ENCODE data around the gene LPAR5.

DNA sequence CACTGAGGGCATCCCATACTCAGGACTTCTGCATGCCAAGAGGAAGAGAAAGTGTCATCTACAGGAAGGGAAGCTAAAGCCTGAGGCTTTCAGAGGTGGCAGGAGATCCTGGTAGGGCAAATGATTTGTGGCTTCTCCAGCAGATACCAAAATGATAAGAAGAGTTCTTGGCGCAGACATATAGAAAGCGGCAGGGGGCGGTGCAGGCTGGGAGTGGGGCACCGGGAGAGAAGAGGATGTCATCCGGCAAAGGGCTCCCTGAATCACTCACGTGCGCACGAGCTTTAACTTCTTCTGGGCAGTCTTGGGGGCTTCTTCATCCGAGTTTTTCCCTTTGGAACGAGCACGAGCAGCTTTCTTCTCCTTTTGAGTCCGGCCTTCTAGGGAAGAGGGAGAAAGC lies 16.6 kb upstream of the LPAR5 start:
- TF ChIP-seq, protein P1, sequence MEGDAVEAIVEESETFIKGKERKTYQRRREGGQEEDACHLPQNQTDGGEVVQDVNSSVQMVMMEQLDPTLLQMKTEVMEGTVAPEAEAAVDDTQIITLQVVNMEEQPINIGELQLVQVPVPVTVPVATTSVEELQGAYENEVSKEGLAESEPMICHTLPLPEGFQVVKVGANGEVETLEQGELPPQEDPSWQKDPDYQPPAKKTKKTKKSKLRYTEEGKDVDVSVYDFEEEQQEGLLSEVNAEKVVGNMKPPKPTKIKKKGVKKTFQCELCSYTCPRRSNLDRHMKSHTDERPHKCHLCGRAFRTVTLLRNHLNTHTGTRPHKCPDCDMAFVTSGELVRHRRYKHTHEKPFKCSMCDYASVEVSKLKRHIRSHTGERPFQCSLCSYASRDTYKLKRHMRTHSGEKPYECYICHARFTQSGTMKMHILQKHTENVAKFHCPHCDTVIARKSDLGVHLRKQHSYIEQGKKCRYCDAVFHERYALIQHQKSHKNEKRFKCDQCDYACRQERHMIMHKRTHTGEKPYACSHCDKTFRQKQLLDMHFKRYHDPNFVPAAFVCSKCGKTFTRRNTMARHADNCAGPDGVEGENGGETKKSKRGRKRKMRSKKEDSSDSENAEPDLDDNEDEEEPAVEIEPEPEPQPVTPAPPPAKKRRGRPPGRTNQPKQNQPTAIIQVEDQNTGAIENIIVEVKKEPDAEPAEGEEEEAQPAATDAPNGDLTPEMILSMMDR (tag by site-specific recombination; IDR thresholded peaks at IDR 0.05), result no peak
- TF ChIP-seq, protein P2, sequence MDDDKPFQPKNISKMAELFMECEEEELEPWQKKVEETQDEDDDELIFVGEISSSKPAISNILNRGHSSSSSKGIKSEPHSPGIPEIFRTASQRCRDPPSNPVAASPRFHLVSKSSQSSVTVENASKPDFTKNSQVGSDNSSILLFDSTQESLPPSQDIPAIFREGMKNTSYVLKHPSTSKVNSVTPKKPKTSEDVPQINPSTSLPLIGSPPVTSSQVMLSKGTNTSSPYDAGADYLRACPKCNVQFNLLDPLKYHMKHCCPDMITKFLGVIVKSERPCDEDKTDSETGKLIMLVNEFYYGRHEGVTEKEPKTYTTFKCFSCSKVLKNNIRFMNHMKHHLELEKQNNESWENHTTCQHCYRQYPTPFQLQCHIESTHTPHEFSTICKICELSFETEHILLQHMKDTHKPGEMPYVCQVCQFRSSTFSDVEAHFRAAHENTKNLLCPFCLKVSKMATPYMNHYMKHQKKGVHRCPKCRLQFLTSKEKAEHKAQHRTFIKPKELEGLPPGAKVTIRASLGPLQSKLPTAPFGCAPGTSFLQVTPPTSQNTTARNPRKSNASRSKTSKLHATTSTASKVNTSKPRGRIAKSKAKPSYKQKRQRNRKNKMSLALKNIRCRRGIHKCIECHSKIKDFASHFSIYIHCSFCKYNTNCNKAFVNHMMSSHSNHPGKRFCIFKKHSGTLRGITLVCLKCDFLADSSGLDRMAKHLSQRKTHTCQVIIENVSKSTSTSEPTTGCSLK (tag by site-specific recombination; IDR thresholded peaks at IDR 0.05), result no peak
- TF ChIP-seq ZNF560 (tag by site-specific recombination; IDR thresholded peaks at IDR 0.05; ENCODE audit: borderline replicate concordance), result no peak
- no peak for TF ChIP-seq ZBTB8A (tag by site-specific recombination; IDR thresholded peaks at IDR 0.05)
